Tibial nerve (tissue), 4 donors: ENCODE results near the gene CUX1.

Experiments
- CTCF ChIP-seq, 5 experiments: fragments of 200-600 bp in 3 of 5; fragments of 450-650 bp in 2 of 5; sonication (generic) in 3 of 5; IDR thresholded peaks; one replicate each; pipeline ENCODE4 v1.5.1; 2016 to 2019; ENCODE audit warnings: antibody characterized with exemption in 5 of 5, mild to moderate bottlenecking in 3 of 5, moderate library complexity in 2 of 5
- EP300 ChIP-seq, 2 donors: sonication (generic); formaldehyde crosslinking; IDR thresholded peaks; one replicate each; pipeline ENCODE4 v1.6.1; 2017; ENCODE audit warnings: antibody characterized with exemption in 2 of 2, mild to moderate bottlenecking in 1 of 2
- POLR2A ChIP-seq, 2 donors: fragments of 450-650 bp; IDR thresholded peaks; one replicate each; pipeline ENCODE4 v1.6.1; 2017; ENCODE audit warnings: antibody characterized with exemption in 2 of 2, mild to moderate bottlenecking in 2 of 2, moderate library complexity in 2 of 2

- TF ChIP-seq CTCF (IDR thresholded peaks at IDR 0.05), result no peak
- TF ChIP-seq POLR2A (IDR thresholded peaks at IDR 0.05), result no peak
- TF ChIP-seq EP300 (IDR thresholded peaks at IDR 0.05), result no peak
Measured at GRCh38 chr7:102080019-102080433, 262.6 kb downstream of the CUX1 start.
